PC-3 (cell line): ENCODE results near the gene CFAP54. TPM values are rescaled to one million over a fixed set of nuclear protein-coding genes. Genes with fewer than 3 reads are reported as not detected.

Experiments
- ATAC-seq: fragments of 200-7000 bp; cut with Tn5 transposase; 2 replicates; pipeline ENCODE4 v1.9.1; 2020; ENCODE audit warnings: mild to moderate bottlenecking, moderate library complexity
- BruUV-seq: library from RNA; stranded (reverse); fragments of 400-500 nt; replicated peaks from 2 replicates; lab custom pipeline; 2021; lab: Mats Ljungman, UMichigan
- CTCF ChIA-PET: fragments of 300-600 bp; sonication (Branson Sonifier 250); formaldehyde crosslinking; loops from one replicate; lab custom pipeline; 2022; ENCODE audit warnings: antibody characterized with exemption; lab: Charles Lee
- POLR2A ChIA-PET: fragments of 300-600 bp; sonication (Branson Sonifier 250); formaldehyde crosslinking; loops from one replicate; lab custom pipeline; 2022; ENCODE audit warnings: antibody characterized with exemption; ENCODE audit not compliant: unreplicated experiment; lab: Charles Lee
- DNase-seq: peaks from one replicate; pipeline ENCODE4 v3.0.0-alpha.2; 2015
- H2AFZ ChIP-seq: fragments of 300-600 bp; sonication (generic); 2 replicates; pipeline ENCODE4 v1.6.0; 2016; ENCODE audit warnings: antibody characterized with exemption, low read length
- H3F3A ChIP-seq: fragments of 300-600 bp; sonication (generic); one replicate; pipeline ENCODE4 v1.6.0; 2017; ENCODE audit warnings: antibody characterized with exemption, low read length, control low read depth, mild to moderate bottlenecking; ENCODE audit not compliant: unreplicated experiment
- H3K27ac ChIP-seq: fragments of 300-600 bp; sonication (generic); 2 replicates; pipeline ENCODE4 v1.5.1; 2016; ENCODE audit warnings: mild to moderate bottlenecking, low read length
- H3K27me3 ChIP-seq: fragments of 300-600 bp; sonication (generic); 2 replicates; pipeline ENCODE4 v1.6.1; 2016; ENCODE audit warnings: low read length, mixed read lengths
- H3K36me3 ChIP-seq: fragments of 300-600 bp; sonication (generic); 2 replicates; pipeline ENCODE4 v1.6.1; 2016; ENCODE audit warnings: low read depth, mixed run types, low read length, mixed read lengths
- H3K4me1 ChIP-seq: fragments of 300-600 bp; sonication (generic); 2 replicates; pipeline ENCODE4 v1.5.1; 2016; ENCODE audit warnings: low read length; ENCODE audit not compliant: insufficient read depth
- H3K4me2 ChIP-seq: fragments of 300-600 bp; sonication (generic); 2 replicates; pipeline ENCODE4 v1.6.0; 2016; ENCODE audit warnings: low read length
- H3K4me3 ChIP-seq: fragments of 300-600 bp; sonication (generic); 2 replicates; pipeline ENCODE4 v1.5.1; 2016; ENCODE audit warnings: mild to moderate bottlenecking, low read length, mixed read lengths
- H3K79me2 ChIP-seq: fragments of 300-600 bp; sonication (generic); 2 replicates; pipeline ENCODE4 v1.6.1; 2017; ENCODE audit warnings: low read length, mixed read lengths
- H3K9ac ChIP-seq: fragments of 300-600 bp; sonication (generic); 2 replicates; pipeline ENCODE4 v1.6.0; 2016; ENCODE audit warnings: mild to moderate bottlenecking, low read length
- H3K9me2 ChIP-seq: fragments of 300-600 bp; sonication (generic); replicated peaks from 2 replicates; pipeline ENCODE4 v1.6.1; 2016; ENCODE audit warnings: mixed run types, low read length, mixed read lengths
- H3K9me3 ChIP-seq: fragments of 300-600 bp; sonication (generic); 2 replicates; pipeline ENCODE4 v1.6.1; 2016; ENCODE audit warnings: low read length, mixed read lengths
- H4K20me1 ChIP-seq: fragments of 300-600 bp; sonication (generic); 2 replicates; pipeline ENCODE4 v1.6.1; 2016; ENCODE audit warnings: low read length, mixed read lengths
- CTCF ChIP-seq: fragments of 300-600 bp; sonication (generic); conservative IDR thresholded peaks from 2 replicates; pipeline ENCODE4 v1.5.1; 2017; ENCODE audit warnings: antibody characterized with exemption, low read depth, mild to moderate bottlenecking, low read length
- EZH2 ChIP-seq: fragments of 300-600 bp; sonication (generic); IDR thresholded peaks from one replicate; pipeline ENCODE4 v1.6.1; 2017; ENCODE audit warnings: antibody characterized with exemption, mild to moderate bottlenecking, low read length; ENCODE audit not compliant: unreplicated experiment
- EZH2phosphoT487 ChIP-seq: fragments of 300-600 bp; sonication (generic); IDR thresholded peaks from 2 replicates; pipeline ENCODE4 v1.6.1; 2018; ENCODE audit warnings: mild to moderate bottlenecking, antibody characterized with exemption, low read length, borderline replicate concordance
- intact Hi-C: fragments of 100-400 bp; cut with micrococcal nuclease; formaldehyde crosslinking; loops from 2 replicates; pipeline ENCODE4 v1.9.0; 2023
- total RNA-seq: library from RNA; depleted of rRNA; stranded (reverse); fragments of >200 nt; gene quantifications from 2 replicates; pipeline ENCODE4 v1.2.3, GENCODE V29; 2014

CFAP54 gene
- total RNA-seq, 1 experiment from 2014 or later = 0.77 TPM

- no TSS peak for BruUV-seq
Observed at GRCh38 chr12:96549341-96549740, 60.0 kb downstream of the CFAP54 start.

GRCh38 chr12:96570579-96570978, 81.2 kb downstream of the CFAP54 start:
- intact Hi-C loops = no loop called here
- H3K4me2 ChIP-seq = no peak overlapping the region

More at GRCh38 chr12:96549341-96549740, 60.0 kb downstream of the CFAP54 start:
- H3K9ac ChIP-seq = no peak overlapping the region
- no peaks in the 10 kb centered on the region for H3K27me3 ChIP-seq
- no peaks in the 10 kb centered on the region for H3K4me1 ChIP-seq
- no peaks in the 10 kb centered on the region for H3F3A ChIP-seq
- no peak overlapping the region for H3K4me3 ChIP-seq
- ATAC-seq = no peak
- H3K79me2 ChIP-seq = no peaks in the 10 kb centered on the region
- H3K36me3 ChIP-seq = no peaks in the 10 kb centered on the region
- H2AFZ ChIP-seq = no peak overlapping the region
- intact Hi-C loops = no loop called here
- H3K27ac ChIP-seq = no peak overlapping the region
- no peaks in the 10 kb centered on the region for H4K20me1 ChIP-seq
- ChIA-PET CTCF (no interaction called here), POLR2A (no interaction called here)
- H3K4me2 ChIP-seq = no peak overlapping the region
- H3K9me3 ChIP-seq = no peaks in the 10 kb centered on the region
- H3K9me2 ChIP-seq = no peaks in the 10 kb centered on the region
- no peak for DNase-seq
- TF ChIP-seq CTCF = no peak
- TF ChIP-seq EZH2 = no peak
- TF ChIP-seq EZH2phosphoT487 = no peak

More at GRCh38 chr12:96570579-96570978, 81.2 kb downstream of the CFAP54 start:
- H3K9ac ChIP-seq = no peak overlapping the region
- no TSS peak for BruUV-seq
- no peaks in the 10 kb centered on the region for H3K9me3 ChIP-seq
- CTCF ChIA-PET = no interaction called here
- H3K27ac ChIP-seq = no peak overlapping the region
- ATAC-seq = no peak
- H4K20me1 ChIP-seq = no peaks in the 10 kb centered on the region
- no peak for DNase-seq
- no peaks in the 10 kb centered on the region for H3K9me2 ChIP-seq
- H3K36me3 ChIP-seq = no peaks in the 10 kb centered on the region
- no peak overlapping the region for H3K4me3 ChIP-seq
- no peaks in the 10 kb centered on the region for H3K79me2 ChIP-seq
- TF ChIP-seq CTCF (no peak), EZH2phosphoT487 (no peak)
- H3K4me1 ChIP-seq = no peaks in the 10 kb centered on the region
- POLR2A ChIA-PET = no interaction called here
- no peaks in the 10 kb centered on the region for H3F3A ChIP-seq
- no peak overlapping the region for H2AFZ ChIP-seq
- peaks cover 3% of the 10 kb centered on the region; the same call in 1 of the 2 replicates for H3K27me3 ChIP-seq
